ENCODE data around the gene RTN4R. TPM values are rescaled to one million over a fixed set of nuclear protein-coding genes. Genes with fewer than 3 reads are reported as not detected.
"Not testable (repeated sequence)": the region's sequence is repeated elsewhere in the genome, so short reads cannot be mapped to it uniquely, and the experiment has no call there.

Gene RTN4R
- total RNA-seq, 1 donor from 2014 or later, result 4.2 TPM

DNA sequence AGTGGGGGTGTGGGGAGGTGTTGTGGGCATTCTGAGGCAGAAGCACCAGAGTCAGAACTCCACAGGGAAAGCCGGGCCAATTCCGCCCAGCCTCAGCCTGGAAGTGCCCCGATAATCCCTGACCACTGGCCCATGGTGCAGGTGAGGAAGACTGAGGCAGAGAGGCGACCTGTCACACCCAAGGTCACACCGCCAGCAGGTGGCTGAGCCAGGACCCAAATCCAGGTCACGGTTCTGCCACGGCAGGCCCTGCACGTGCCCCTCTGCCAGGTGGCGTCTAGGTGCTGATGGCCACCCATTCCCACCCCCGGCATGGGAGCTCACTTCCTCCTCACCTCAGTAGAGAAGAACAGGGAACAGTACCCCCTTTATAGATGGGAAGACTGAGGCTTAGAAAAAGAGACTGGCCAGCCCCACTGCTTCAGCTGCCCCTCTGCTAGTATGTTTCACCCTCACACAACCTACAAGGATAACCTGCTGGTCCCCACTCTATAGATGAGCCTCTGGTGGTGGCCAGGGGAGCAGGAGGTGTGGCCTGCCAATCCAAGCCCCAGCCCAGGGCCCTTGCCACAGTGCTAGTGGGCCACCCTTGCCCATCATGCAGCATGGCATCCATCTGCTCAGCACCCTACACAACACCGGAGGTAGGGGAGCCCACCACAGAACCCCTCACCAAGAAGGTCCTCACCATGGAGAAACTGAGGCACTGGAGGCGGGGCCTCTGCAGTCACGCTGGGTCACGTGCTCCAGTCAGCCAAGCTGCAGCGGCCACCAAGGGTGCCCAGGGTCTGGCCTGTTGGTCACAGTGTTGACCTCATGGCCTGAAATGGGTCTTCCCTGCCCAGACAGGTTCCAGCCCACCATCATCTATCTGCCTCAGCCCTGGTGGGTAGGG, 2.1 kb downstream of the RTN4R start:
- H3K27me3 ChIP-seq; H3K9me3 ChIP-seq; intact Hi-C loops (cut with DNase I); H3K27ac ChIP-seq; H3K4me3 ChIP-seq; H3K36me3 ChIP-seq; DNase-seq (ENCODE audit: extremely low spot score in 2 of 2): not testable (repeated sequence)
- H3K4me1 ChIP-seq, result peaks cover 11% of the 10 kb centered on the region

DNA sequence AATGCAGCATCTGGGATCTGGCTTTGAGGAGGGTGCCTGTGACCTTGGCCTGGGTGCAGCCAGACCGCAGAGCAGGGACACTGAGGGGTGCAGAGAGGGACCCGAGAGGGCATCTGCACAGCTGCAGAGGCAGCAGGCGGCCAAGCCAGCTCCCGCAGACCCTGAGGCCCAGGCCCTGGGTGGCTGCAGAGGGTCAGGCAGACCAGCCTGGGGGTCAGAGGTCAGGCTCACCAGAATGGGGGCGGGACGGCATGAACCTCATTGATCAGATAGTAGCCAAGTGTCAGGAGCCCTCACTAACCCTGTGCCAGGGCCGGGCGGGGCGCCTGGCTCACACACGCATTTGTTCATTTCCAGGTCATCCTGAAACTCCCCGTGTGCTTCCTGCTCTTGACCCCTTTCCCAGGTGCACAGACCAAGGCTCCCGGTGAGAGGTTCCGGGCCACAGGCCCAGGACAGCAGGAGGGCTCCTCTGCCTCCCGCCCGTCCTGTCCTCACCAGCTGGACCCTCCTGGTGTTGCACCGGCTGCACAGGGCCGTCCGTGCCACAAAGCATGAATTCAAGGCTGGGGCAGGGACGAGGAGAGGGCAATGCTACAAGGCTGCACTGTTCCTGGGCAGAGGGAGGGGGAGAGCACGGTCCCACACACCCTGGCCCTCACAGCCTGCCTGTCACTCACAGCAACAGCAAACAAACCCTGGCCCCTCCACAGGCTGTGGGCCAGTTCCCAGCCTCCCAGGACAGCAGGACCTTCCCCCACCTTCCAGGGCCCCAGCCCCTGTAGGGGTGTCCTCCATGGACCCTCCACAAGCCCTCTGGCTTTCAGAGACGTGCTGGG, 3.3 kb downstream of the RTN4R start:
- H3K27ac ChIP-seq, result no peak overlapping the region
- no peaks in the 10 kb centered on the region for H3K27me3 ChIP-seq
- peaks cover 11% of the 10 kb centered on the region for H3K4me1 ChIP-seq
- intact Hi-C loops (cut with DNase I), result no loop called here
- H3K36me3 ChIP-seq, result no peaks in the 10 kb centered on the region
- H3K4me3 ChIP-seq, result no peak overlapping the region
- no peak for DNase-seq (ENCODE audit: extremely low spot score in 2 of 2)
- TF ChIP-seq, protein P1, sequence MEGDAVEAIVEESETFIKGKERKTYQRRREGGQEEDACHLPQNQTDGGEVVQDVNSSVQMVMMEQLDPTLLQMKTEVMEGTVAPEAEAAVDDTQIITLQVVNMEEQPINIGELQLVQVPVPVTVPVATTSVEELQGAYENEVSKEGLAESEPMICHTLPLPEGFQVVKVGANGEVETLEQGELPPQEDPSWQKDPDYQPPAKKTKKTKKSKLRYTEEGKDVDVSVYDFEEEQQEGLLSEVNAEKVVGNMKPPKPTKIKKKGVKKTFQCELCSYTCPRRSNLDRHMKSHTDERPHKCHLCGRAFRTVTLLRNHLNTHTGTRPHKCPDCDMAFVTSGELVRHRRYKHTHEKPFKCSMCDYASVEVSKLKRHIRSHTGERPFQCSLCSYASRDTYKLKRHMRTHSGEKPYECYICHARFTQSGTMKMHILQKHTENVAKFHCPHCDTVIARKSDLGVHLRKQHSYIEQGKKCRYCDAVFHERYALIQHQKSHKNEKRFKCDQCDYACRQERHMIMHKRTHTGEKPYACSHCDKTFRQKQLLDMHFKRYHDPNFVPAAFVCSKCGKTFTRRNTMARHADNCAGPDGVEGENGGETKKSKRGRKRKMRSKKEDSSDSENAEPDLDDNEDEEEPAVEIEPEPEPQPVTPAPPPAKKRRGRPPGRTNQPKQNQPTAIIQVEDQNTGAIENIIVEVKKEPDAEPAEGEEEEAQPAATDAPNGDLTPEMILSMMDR (IDR thresholded peaks at IDR 0.05), result no peak
- TF ChIP-seq POLR2A (IDR thresholded peaks at IDR 0.05), result no peak
- TF ChIP-seq POLR2AphosphoS5 (IDR thresholded peaks at IDR 0.05; ENCODE audit: insufficient read depth in 1 of 2, low read depth in 1 of 2), result no peak
- no peaks in the 10 kb centered on the region for H3K9me3 ChIP-seq

DNA sequence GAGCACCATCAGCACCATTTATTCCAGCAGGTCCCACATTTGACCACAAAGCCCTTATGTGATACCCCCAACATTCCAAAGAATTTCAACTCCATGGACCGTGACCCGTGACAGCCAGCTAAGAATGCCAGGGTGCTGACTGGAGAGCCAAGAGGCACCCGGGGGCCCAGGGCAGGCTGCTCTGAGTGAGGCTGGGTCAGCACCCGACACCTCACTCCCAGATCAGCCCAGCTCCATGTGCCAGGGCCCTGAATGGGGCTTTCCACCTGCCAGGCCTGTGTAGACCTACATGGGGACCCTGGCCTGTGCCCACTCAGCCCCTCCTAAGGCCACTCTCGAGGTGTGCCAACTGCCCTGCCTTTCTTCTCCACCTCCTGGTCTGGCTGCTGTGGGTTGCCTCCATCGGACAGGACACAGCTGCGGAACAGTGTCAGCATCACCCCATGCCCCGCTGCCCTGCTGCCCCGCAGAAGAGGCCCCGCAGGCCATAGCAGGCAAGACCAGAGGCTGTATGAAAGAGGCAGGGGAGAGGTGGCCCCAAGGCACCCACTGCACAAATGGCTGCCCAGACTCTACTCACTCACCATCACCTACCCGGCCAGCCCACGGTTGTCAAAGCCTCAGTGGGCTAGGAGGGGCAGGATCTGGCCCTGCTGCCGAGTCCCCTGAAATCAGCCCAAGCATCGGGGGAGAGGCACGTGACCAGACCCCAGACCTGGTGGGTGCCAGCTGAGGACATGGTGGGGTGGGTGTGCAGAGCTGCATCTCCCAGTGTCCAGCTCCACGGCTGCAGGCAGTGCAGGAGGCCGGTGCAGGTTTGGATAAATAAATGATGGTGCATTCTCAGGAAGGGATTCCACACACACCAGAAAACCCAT, 4.5 kb downstream of the RTN4R start:
- H3K27me3 ChIP-seq; H3K9me3 ChIP-seq; H3K36me3 ChIP-seq; DNase-seq (ENCODE audit: extremely low spot score in 2 of 2); H3K27ac ChIP-seq; H3K4me3 ChIP-seq; intact Hi-C loops (cut with DNase I): not testable (repeated sequence)
- peaks cover 11% of the 10 kb centered on the region for H3K4me1 ChIP-seq

DNA sequence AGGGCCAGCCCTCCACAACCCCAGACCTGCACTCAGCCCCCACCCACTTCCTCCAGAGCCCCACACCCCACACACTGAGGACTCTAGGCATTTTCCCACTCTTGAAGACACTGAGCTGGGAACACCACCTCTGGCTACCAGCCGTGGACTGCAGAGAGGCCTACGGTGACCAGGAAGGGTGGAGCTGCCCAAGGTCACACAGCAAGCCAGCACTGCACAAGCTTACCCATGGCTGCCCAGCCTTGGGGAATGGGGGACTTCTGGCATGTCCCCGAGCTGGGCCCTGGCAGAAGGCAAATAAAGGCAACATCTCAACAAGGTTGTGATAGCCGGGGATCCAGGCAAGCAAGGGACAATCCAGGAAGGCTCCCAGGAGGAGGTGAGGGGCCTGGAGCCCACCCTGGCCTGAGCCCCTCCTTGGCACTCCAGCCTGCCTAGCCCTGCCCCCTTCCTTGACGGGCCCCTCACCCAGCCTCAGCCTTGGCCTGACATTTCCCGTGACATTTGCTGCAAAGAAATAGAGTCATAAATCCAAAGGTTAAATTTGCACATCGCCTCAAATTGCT, 5.5 kb downstream of the RTN4R start:
- no peak for DNase-seq (ENCODE audit: extremely low spot score in 2 of 2)
- no peak for TF ChIP-seq POLR2A (IDR thresholded peaks at IDR 0.05)
- Histone ChIP-seq H3K4me1 (peaks cover 10% of the 10 kb centered on the region), H3K9me3 (no peaks in the 10 kb centered on the region), H3K27ac (no peak overlapping the region), H3K4me3 (no peak overlapping the region), H3K36me3 (no peaks in the 10 kb centered on the region), H3K27me3 (no peaks in the 10 kb centered on the region)
- intact Hi-C loops (cut with DNase I), result no loop called here

DNA sequence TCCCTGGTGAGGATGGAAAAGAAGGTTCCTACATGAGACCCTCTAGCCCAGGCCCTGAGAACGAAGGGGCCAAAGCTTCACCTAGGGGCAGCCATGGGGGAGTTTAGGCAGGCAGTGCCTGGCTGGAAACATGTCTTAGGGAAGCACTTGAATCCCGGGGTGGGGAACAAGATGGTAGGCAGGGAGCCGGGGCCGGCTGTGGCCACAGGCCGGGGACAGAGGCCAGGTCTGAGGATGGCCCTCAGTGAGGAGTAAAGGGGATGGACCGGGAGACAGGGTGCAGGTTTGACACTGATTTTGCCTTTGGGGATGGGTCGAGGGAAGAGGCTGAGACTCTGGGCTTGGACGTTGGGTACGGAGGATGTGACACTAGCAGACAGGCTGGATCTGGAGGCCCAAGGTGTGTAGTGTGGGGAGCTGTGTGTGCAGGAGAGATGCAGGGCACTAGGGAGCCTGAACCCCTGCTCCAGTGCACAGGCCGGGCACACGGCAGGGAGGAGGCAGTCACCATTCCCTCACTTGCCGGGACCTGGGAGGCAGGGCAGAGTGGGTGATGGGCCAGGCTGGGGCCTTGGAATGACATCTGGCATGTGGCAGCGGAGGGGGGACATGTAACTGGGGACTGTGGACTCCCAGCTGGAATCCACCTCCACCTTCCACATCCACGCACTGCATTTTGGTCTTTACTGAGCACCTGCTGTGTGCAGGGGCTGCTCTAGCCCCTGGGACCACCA, 6.1 kb downstream of the RTN4R start:
- intact Hi-C loops (cut with DNase I), result no loop called here
- H3K9me3 ChIP-seq, result no peaks in the 10 kb centered on the region
- no peak for DNase-seq (ENCODE audit: extremely low spot score in 2 of 2)
- H3K27ac ChIP-seq, result no peak overlapping the region
- no peaks in the 10 kb centered on the region for H3K27me3 ChIP-seq
- TF ChIP-seq, protein P1 (IDR thresholded peaks at IDR 0.05), result no peak
- TF ChIP-seq POLR2A (IDR thresholded peaks at IDR 0.05) (no peak), POLR2AphosphoS5 (IDR thresholded peaks at IDR 0.05; ENCODE audit: insufficient read depth in 1 of 2, low read depth in 1 of 2) (no peak)
- no peak overlapping the region for H3K4me3 ChIP-seq
- peaks cover 4% of the 10 kb centered on the region for H3K4me1 ChIP-seq
- H3K36me3 ChIP-seq, result no peaks in the 10 kb centered on the region
